IMR-90 (cell line): Measurements from ENCODE around the gene DOCK4. TPM values are rescaled to one million over a fixed set of nuclear protein-coding genes. Genes with fewer than 3 reads are reported as not detected.

Source experiments
- ATAC-seq: fragments of 200-7000 bp; cut with Tn5 transposase; 2 replicates; pipeline ENCODE4 v1.9.1; 2020; ENCODE audit warnings: low read depth, mild to moderate bottlenecking, moderate library complexity
- BruUV-seq: library from RNA; stranded (reverse); fragments of 400-500 nt; replicated peaks from 2 replicates; lab custom pipeline; 2021; lab: Mats Ljungman, UMichigan
- CTCF ChIA-PET: fragments of 300-600 bp; formaldehyde crosslinking; extraction: SDS; loops from one replicate; lab custom pipeline; 2021; ENCODE audit warnings: antibody characterized with exemption; lab: Yijun Ruan, JAX
- POLR2A ChIA-PET: fragments of 300-600 bp; sonication (Branson Sonifier 250); formaldehyde crosslinking; loops from one replicate; lab custom pipeline; 2022; ENCODE audit warnings: antibody characterized with exemption; ENCODE audit not compliant: unreplicated experiment; lab: Charles Lee
- DNase-seq: peaks from one replicate; pipeline ENCODE4 v3.0.0; 2013
- H2AFZ ChIP-seq: replicated peaks from 2 replicates; pipeline ENCODE3; 2013; ENCODE audit warnings: low read length, mild to moderate bottlenecking; ENCODE audit not compliant: poor library complexity
- H2AK5ac ChIP-seq: 2 replicates; pipeline ENCODE4 v1.6.1; 2013; ENCODE audit warnings: low read depth, low read length, inconsistent platforms
- H2AK9ac ChIP-seq: replicated peaks from 2 replicates; pipeline ENCODE3; 2013; ENCODE audit warnings: mild to moderate bottlenecking, low read depth, low read length, moderate library complexity; ENCODE audit not compliant: poor library complexity
- H2BK120ac ChIP-seq: 2 replicates; pipeline ENCODE4 v1.6.1; 2013; ENCODE audit warnings: low read depth, low read length, inconsistent platforms
- H2BK15ac ChIP-seq: 3 replicates; pipeline ENCODE4 v1.6.1; 2013; ENCODE audit warnings: low read depth, low read length, inconsistent platforms
- H2BK20ac ChIP-seq: 2 replicates; pipeline ENCODE4 v1.6.1; 2013; ENCODE audit warnings: low read depth, mild to moderate bottlenecking, inconsistent platforms, low read length, moderate library complexity
- H2BK5ac ChIP-seq: 2 replicates; pipeline ENCODE4 v1.6.1; 2013; ENCODE audit warnings: mild to moderate bottlenecking, low read depth, low read length, inconsistent platforms; ENCODE audit not compliant: poor library complexity, severe bottlenecking
- H3K14ac ChIP-seq: replicated peaks from 2 replicates; pipeline ENCODE4 v1.6.1; 2013; ENCODE audit warnings: low read depth, low read length, inconsistent platforms
- H3K18ac ChIP-seq: 2 replicates; pipeline ENCODE4 v1.6.1; 2013; ENCODE audit warnings: low read depth, low read length, control low read depth
- H3K23ac ChIP-seq: 2 replicates; pipeline ENCODE4 v1.6.1; 2013; ENCODE audit warnings: low read depth, low read length, inconsistent platforms
- H3K27ac ChIP-seq: 2 replicates; pipeline ENCODE4 v1.5.1; 2013; ENCODE audit warnings: mild to moderate bottlenecking, control low read depth, low read length; ENCODE audit not compliant: insufficient read depth
- H3K27me3 ChIP-seq: 2 replicates; pipeline ENCODE4 v1.6.1; 2013; ENCODE audit warnings: low read length; ENCODE audit not compliant: control insufficient read depth, insufficient read depth
- H3K36me3 ChIP-seq: 2 replicates; pipeline ENCODE4 v1.6.1; 2013; ENCODE audit warnings: low read length, mixed read lengths; ENCODE audit not compliant: control insufficient read depth, insufficient read depth
- H3K4ac ChIP-seq: 2 replicates; pipeline ENCODE4 v1.6.1; 2013; ENCODE audit warnings: low read depth, low read length, inconsistent platforms
- H3K4me1 ChIP-seq: 2 replicates; pipeline ENCODE4 v1.6.1; 2013; ENCODE audit warnings: low read length, mixed read lengths; ENCODE audit not compliant: control insufficient read depth, insufficient read depth
- H3K4me2 ChIP-seq: 2 replicates; pipeline ENCODE4 v1.6.1; 2013; ENCODE audit warnings: low read depth, mild to moderate bottlenecking, control low read depth, low read length, moderate library complexity
- H3K4me3 ChIP-seq: 2 replicates; pipeline ENCODE4 v1.5.1; 2013; ENCODE audit warnings: low read depth, mild to moderate bottlenecking, control low read depth, low read length, moderate library complexity; ENCODE audit not compliant: insufficient read depth
- H3K56ac ChIP-seq: 2 replicates; pipeline ENCODE4 v1.6.1; 2013; ENCODE audit warnings: low read length, inconsistent platforms; ENCODE audit not compliant: insufficient read depth; ENCODE audit errors: extremely low read depth
- H3K79me1 ChIP-seq, 2 experiments: 2 replicates each; pipeline ENCODE4 v1.6.1; 2013; ENCODE audit warnings: low read length in 2 of 2, inconsistent platforms in 1 of 2, low read depth in 1 of 2
- H3K9ac ChIP-seq: 2 replicates; pipeline ENCODE4 v1.6.1; 2013; ENCODE audit warnings: low read depth, low read length, control low read depth
- H3K9me1 ChIP-seq: 2 replicates; pipeline ENCODE4 v1.6.1; 2013; ENCODE audit warnings: low read length, inconsistent platforms; ENCODE audit not compliant: insufficient read depth
- H3K9me3 ChIP-seq: 2 replicates; pipeline ENCODE4 v1.6.1; 2013; ENCODE audit warnings: low read length; ENCODE audit not compliant: control insufficient read depth, insufficient read depth
- H4K20me1 ChIP-seq: 2 replicates; pipeline ENCODE4 v1.6.1; 2013; ENCODE audit warnings: low read length, inconsistent platforms; ENCODE audit not compliant: insufficient read depth
- H4K5ac ChIP-seq: 2 replicates; pipeline ENCODE4 v1.6.1; 2013; ENCODE audit warnings: mild to moderate bottlenecking, low read depth, low read length, control low read depth
- H4K8ac ChIP-seq, 2 experiments: 2 replicates each; pipeline ENCODE4 v1.6.1; 2013; ENCODE audit warnings: low read depth in 2 of 2, low read length in 2 of 2, control low read depth in 1 of 2, inconsistent platforms in 1 of 2
- H4K91ac ChIP-seq: 2 replicates; pipeline ENCODE4 v1.6.1; 2013; ENCODE audit warnings: low read depth, low read length, inconsistent platforms; ENCODE audit not compliant: insufficient read depth
- NFE2L2 ChIP-seq: fragments of 150-350 bp; IDR thresholded peaks from 2 replicates; pipeline ENCODE4 v1.6.1; 2016; ENCODE audit warnings: low read depth, mild to moderate bottlenecking, low read length
- RFX5 ChIP-seq: IDR thresholded peaks from 2 replicates; pipeline ENCODE4 v1.8.0; 2012; ENCODE audit warnings: low read depth, mild to moderate bottlenecking, low read length, moderate library complexity
- WGBS, 2 experiments: methylation state at CpG; one replicate each; pipeline versions ENCODE4 v1.1.5 to v1.1.7; 2013; ENCODE audit warnings: missing lambda C conversion rate in 2 of 2; ENCODE audit not compliant: insufficient read length in 1 of 2; ENCODE audit errors: extremely low coverage in 2 of 2; 5-methylcytosine and 5-hydroxymethylcytosine counted together
- dilution Hi-C: fragments of 300-500 bp; cut with HindIII; formaldehyde crosslinking; loops from one replicate; pipeline ENCODE4 v1.14.3; 2018; ENCODE audit warnings: low sequenced_read_pairs; ENCODE audit not compliant: unreplicated experiment
- in situ Hi-C: fragments of 300-500 bp; cut with MboI; formaldehyde crosslinking; loops from 3 replicates; pipeline ENCODE4 v1.14.3; 2019; ENCODE audit warnings: low sequenced_read_pairs, inconsistent platforms, mixed read lengths
- intact Hi-C: fragments of 100-400 bp; cut with micrococcal nuclease; formaldehyde crosslinking; loops from 2 replicates; pipeline ENCODE4 v1.10.0; 2022
- polyA plus RNA-seq, 3 experiments: library from polyadenylated mRNA; depleted of rRNA; stranded (reverse); fragments of >200 nt; gene quantifications; 2 replicates each; pipeline ENCODE4 v1.2.3, GENCODE V29; 2012; ENCODE audit warnings: low replicate concordance in 1 of 3
- total RNA-seq: library from RNA; depleted of rRNA; stranded (reverse); fragments of >200 nt; gene quantifications from 2 replicates; pipeline ENCODE4 v1.2.3, GENCODE V29; 2012
- TF ChIP-seq, protein P1 (sequence below): fragments of 150-350 bp; IDR thresholded peaks from 2 replicates; pipeline ENCODE4 v1.6.1; 2017; ENCODE audit warnings: mild to moderate bottlenecking, antibody characterized with exemption, low read length, low read depth

DOCK4 gene
- total and polyA plus RNA-seq, 2 of the 4 experiments (the other 2 are of a cell fraction), result 4.4 to 12.2 TPM

DNA sequence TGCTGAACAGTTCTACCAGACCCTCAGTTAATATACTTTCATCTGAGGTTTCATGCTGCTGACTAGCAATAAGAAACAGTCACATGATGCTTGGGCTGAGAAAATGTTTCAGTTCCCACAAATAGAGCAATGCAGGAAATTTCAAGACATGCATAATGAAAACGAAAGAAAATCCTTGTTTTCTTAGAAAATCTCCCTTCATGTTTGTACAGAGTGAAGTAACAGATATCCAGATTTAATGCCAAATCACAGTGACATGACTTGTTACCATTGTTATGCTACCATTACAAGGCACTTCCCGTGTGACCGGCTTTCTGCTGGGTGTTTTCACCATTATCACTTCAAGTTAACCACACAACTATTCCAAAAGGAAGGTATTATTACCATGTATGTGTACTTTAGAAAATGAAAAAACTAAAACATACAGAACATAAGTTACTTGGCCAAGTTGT, 121.7 kb downstream of the DOCK4 start:
- peaks cover 10% of the 10 kb centered on the region for H3K4me1 ChIP-seq
- in situ Hi-C loops, result no loop called here
- TF ChIP-seq RFX5, result no peak
- TF ChIP-seq, protein P1, sequence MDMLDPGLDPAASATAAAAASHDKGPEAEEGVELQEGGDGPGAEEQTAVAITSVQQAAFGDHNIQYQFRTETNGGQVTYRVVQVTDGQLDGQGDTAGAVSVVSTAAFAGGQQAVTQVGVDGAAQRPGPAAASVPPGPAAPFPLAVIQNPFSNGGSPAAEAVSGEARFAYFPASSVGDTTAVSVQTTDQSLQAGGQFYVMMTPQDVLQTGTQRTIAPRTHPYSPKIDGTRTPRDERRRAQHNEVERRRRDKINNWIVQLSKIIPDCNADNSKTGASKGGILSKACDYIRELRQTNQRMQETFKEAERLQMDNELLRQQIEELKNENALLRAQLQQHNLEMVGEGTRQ, result peak; percentile 59
- TF ChIP-seq NFE2L2, result peak; percentile 7; the same call in 1 of the 2 replicates
- H3K14ac ChIP-seq, result peak overlapping the region; percentile 40; the same call in 1 of the 2 replicates
- ChIA-PET POLR2A (no interaction called here), CTCF (no interaction called here)
- H2BK5ac ChIP-seq, result no peak overlapping the region
- ATAC-seq (peak; percentile 30; the same call in 1 of the 2 replicates), DNase-seq (peak; percentile 54)
- no peak overlapping the region for H2AFZ ChIP-seq
- H4K8ac ChIP-seq, result peak overlapping the region in 1 of 2 experiments; percentile 29; a peak in 2 of 4 replicates
- H3K4me3 ChIP-seq, result no peak overlapping the region
- H3K23ac ChIP-seq, result no peak overlapping the region
- dilution Hi-C loops, result no loop called here
- BruUV-seq, result no TSS peak
- no CpG with 5 or more reads among the region's 3 CpGs for WGBS, 2 experiments
- peak overlapping the region; percentile 42; the same call in 1 of the 2 replicates for H3K4ac ChIP-seq
- no peaks in the 10 kb centered on the region for H4K20me1 ChIP-seq
- peak overlapping the region; percentile 37; the same call in 1 of the 2 replicates for H2BK120ac ChIP-seq
- intact Hi-C loops, result no loop called here
- H3K9me1 ChIP-seq, result 0 out of 2 replicates have a peak, but pooled peaks cover 6% of the 10 kb centered on the region
- peak overlapping the region; percentile 24; the same call in 1 of the 2 replicates for H3K18ac ChIP-seq
- H2BK20ac ChIP-seq, result peak overlapping the region; percentile 9; the same call in 1 of the 2 replicates
- H3K56ac ChIP-seq, result no peak overlapping the region
- H3K9me3 ChIP-seq, result no peaks in the 10 kb centered on the region
- no peak overlapping the region for H2AK9ac ChIP-seq
- H3K9ac ChIP-seq, result no peak overlapping the region
- peak overlapping the region; percentile 43; the same call in 1 of the 3 replicates for H2BK15ac ChIP-seq
- peak overlapping the region; percentile 30; the same call in 1 of the 2 replicates for H4K5ac ChIP-seq
- no peak overlapping the region for H4K91ac ChIP-seq
- H3K27ac ChIP-seq, result no peak overlapping the region
- H2AK5ac ChIP-seq, result no peak overlapping the region
- H3K36me3 ChIP-seq, result no peaks in the 10 kb centered on the region
- H3K4me2 ChIP-seq, result peak overlapping the region; percentile 26; the same call in 1 of the 2 replicates
- H3K79me1 ChIP-seq, result peaks cover 0 to 12% of the 10 kb centered on the region in 2 experiments
- H3K27me3 ChIP-seq, result no peaks in the 10 kb centered on the region
